Retinal pigment epithelial cell (primary cell): ENCODE results near the gene RASAL3.
"Not testable (repeated sequence)": the region's sequence is repeated elsewhere in the genome, so short reads cannot be mapped to it uniquely, and the experiment has no call there.

Experiments used
- DNase-seq: peaks from one replicate; pipeline ENCODE4 v3.0.0-alpha.2; 2010; ENCODE audit warnings: low read depth
- H3K4me3 ChIP-seq: 2 replicates; pipeline ENCODE4 v1.5.1; 2011; ENCODE audit warnings: mild to moderate bottlenecking, low read length, control low read depth, moderate library complexity
- TF ChIP-seq, protein P1 (sequence below): conservative IDR thresholded peaks from 2 replicates; pipeline ENCODE4 v1.5.1; 2011; ENCODE audit warnings: low read depth, low read length, control low read depth, inconsistent platforms

The RASAL3 gene

DNA sequence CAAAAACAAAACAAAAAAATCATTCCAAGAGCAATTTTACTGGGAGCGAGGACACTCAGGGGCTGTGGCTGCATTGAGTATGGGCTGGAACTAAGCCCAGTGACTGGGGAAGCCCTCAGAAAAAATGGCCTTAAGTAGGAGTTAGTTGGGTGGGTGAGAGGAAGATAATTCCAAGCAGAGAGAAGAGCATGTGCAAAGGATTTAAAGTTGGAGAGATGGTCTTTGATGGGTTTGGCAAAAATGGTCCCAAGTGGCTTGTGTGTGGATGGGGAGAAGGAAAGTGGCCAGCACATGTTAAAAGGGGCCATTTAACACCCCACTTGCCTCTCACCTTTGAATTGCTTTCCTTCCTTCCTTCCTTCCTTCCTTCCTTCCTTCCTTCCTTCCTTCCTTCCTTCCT, 37.3 kb upstream of the RASAL3 start:
- TF ChIP-seq, protein P1, sequence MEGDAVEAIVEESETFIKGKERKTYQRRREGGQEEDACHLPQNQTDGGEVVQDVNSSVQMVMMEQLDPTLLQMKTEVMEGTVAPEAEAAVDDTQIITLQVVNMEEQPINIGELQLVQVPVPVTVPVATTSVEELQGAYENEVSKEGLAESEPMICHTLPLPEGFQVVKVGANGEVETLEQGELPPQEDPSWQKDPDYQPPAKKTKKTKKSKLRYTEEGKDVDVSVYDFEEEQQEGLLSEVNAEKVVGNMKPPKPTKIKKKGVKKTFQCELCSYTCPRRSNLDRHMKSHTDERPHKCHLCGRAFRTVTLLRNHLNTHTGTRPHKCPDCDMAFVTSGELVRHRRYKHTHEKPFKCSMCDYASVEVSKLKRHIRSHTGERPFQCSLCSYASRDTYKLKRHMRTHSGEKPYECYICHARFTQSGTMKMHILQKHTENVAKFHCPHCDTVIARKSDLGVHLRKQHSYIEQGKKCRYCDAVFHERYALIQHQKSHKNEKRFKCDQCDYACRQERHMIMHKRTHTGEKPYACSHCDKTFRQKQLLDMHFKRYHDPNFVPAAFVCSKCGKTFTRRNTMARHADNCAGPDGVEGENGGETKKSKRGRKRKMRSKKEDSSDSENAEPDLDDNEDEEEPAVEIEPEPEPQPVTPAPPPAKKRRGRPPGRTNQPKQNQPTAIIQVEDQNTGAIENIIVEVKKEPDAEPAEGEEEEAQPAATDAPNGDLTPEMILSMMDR = no peak

DNA sequence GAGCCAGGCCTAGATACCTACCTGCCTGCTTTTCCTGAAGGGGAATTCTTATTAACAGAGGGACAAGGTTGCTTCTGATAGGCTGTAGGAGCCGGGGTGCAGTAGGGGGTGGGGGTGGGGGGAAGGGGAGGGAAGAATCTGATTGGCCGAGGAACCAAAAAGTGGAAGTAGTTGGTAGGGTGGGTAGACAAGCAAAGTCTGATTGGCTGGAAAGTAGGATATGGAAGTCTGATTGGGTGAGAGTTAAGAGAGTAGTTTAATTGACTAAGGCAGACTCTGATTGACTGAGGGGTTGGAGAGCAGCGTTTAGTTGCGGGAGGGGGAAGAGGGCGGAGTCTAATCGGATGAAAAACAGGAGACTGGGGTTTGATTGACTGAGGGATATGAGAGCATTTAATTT, 34.6 kb upstream of the RASAL3 start:
- no peak for DNase-seq
- H3K4me3 ChIP-seq = no peak overlapping the region
- TF ChIP-seq, protein P1 = no peak

More for the DNA sequence above, 37.3 kb upstream of the RASAL3 start:
- no peak for DNase-seq
- H3K4me3 ChIP-seq = no peak overlapping the region

DNA sequence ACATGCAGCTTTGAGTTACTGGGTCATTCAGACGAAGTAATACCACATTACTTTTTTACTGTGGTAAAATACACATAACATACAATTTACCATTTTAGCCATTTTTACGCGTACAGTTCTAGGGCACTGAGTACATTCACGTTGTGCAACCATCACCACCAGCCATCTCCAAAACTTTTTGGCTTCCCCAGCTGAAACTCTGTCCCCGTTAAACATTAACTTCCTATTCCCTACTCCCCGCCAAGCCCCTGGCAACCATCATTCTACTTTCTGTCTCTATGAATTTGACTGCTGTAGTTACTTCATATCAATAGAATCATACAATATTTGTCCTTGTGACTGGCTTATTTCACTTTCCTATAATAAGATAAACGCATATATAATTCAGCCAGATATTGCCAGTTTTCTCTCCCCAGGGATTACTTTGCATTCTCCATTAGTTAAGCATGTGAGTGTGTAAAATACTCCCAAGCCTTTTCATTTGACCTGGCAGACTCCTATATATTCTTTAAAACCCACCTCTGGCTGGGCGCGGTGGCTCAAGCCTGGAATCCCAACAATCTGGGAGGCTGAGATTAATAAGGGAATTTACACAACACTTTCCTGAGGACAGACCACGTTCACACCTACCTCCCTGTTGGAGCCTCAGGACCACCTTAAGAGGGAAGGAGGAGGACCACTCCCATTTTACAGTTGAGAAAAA, 34.0 kb upstream of the RASAL3 start:
- no peak overlapping the region for H3K4me3 ChIP-seq
- TF ChIP-seq, protein P1 = no peak
- DNase-seq = no peak

DNA sequence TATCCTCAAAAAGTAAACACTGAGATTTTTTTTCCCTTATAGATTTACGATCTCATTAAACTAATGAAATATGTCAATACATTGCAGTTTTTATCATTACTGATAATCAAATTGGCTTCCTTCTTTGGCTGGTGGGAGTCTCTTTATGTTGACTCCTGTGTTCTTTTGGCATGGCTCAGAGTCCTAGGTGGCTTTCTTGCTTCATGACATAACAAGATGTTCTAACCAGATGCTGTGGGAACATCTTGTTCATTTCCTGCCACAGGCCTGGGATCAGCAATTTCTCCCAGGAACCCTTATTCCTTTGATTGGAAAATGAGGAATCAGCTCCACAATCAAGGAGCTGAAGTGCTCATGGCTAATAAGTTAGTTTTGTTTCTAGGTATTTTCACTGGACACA, 30.8 kb upstream of the RASAL3 start:
- no peak for DNase-seq
- TF ChIP-seq, protein P1 = no peak
- H3K4me3 ChIP-seq = no peak overlapping the region

DNA sequence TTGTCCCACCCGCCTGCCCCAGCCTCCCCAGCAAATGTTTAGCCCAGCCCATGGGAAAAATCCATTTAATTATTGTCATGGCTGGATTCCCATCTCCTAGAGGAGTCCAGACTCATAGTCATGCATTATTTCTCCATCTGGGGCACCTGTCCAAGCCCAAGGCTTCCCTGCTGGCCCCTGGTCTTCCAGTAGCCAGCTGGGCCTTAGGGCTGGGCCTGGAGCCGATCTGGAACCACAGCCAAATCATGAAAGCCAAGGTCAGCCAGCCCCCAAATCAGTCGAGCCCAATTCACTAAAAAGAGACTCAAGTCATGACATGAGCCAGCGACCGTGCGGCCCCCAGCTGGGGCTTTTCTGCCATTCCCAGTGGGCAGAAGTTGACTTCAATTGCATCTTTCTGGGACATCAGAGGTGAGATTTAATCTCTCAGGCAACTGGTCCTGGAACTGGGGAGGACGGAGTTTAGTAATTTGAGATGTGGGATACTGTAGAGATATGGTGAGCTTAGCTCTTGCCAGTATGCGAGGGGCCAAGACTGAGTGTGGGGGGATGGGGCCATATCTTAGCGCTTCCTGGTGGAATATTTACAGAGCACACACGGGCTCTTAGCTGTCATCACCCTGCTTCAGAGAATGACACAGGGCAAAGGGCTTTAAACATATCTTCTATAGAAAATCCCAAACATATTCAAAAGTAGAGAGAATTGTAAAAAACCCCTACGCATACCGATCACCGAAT, 24.3 kb upstream of the RASAL3 start:
- TF ChIP-seq, protein P1 = no peak
- no peak overlapping the region for H3K4me3 ChIP-seq
- DNase-seq = no peak

DNA sequence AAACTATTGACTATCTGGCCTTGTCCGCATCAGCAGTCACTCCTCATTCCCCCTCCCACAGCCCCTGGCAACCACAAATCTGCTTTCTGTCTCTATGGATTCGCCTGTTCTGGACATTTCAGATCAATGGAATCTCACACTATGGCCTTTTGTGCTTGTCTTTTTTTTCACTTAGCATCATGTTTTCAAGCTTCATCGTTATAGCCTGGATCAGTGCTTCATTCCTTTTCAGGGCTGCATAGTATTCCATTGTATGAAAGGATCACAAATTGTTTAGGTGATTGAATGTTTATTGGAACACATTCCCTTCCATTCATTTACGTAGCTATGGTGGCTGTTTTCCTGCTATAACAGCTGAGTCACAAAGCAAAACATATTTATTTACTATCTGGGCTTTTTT, 22.7 kb upstream of the RASAL3 start:
- DNase-seq = no peak
- no peak overlapping the region for H3K4me3 ChIP-seq
- TF ChIP-seq, protein P1 = no peak

DNA sequence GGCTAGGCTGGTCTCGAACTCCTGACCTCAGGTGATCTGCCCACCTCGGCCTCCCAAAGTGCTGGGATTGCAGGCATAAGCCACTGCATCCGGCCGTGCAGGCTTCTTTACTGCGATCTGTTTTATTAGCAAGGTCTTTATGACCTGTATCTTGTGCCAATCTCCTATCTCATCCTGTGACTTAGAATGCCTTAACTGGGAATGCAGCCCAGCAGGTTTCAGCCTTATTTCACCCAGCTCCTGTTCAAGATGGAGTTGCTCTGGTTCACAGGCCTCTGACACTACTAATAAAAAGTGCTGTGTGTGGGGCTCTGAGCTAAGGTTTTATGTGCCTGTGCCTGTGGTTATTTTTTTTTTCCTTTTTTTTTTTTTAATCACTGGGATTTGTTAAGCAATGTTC, 21.4 kb upstream of the RASAL3 start:
- not testable (repeated sequence) for DNase-seq, H3K4me3 ChIP-seq

DNA sequence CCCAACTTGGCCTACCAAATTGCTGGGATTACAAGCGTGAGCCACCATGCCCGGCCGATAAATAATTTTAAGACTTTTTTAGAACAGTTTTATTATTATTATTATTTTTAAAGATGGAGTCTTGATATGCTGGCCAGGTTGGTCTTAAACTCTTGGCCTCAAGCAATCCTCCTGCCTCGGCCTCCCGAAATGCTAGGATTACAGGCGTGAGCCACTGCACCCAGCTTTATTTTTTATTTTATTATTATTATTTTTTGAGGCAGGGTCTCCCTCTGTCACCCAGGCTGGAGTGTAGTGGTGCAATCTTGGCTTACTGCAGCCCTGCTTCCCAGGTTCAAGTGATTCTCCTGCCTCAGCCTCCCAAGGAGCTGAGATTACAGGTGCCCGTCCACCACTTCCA, 16.7 kb upstream of the RASAL3 start:
- not testable (repeated sequence) for H3K4me3 ChIP-seq, DNase-seq
